ENCODE measurements around the gene SLC12A1. TPM values are rescaled to one million over a fixed set of nuclear protein-coding genes. Genes with fewer than 3 reads are reported as not detected.

The SLC12A1 gene
- total RNA-seq, 4 donors from 2014 or later: not detected

GRCh38 chr15:48265135-48265534 lies 59.0 kb downstream of the SLC12A1 start:
- no peak for TF ChIP-seq CTCF (IDR thresholded peaks at IDR 0.05; ENCODE audit: low read depth)

DNA sequence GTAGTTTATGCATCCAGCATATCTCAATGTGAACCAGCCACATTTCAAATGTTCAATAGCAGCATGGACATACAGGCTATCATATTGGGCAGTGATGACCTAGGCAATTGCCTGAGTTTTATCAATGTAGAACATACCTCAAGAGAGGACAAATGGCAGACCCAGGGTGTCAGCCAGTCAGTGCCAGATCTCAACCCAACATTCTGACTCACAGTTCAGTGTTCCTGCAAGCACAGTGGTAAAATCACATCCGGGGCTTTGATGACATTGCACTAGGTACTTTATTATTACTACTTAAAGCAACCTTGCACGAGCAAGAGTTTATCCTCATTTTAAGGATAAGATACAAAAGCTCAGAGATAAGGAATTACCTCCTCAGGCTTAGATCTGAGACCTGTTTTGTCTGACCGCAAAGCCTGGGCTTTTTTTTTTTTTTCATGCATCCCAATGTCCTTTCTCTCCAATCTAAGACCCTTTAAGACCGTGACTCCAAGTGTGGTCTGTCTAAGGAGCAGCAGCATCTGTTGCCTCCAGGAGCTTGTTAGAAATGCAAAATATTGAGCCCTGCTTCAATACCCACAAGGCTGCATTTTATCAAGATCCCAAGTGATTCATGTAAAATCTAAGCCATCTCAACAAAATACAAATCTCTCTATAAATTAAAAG lies 60.1 kb downstream of the SLC12A1 start:
- no peak for TF ChIP-seq CTCF (IDR thresholded peaks at IDR 0.05; ENCODE audit: low read depth)

GRCh38 chr15:48267766-48268165 lies 61.7 kb downstream of the SLC12A1 start:
- TF ChIP-seq CTCF (IDR thresholded peaks at IDR 0.05; ENCODE audit: low read depth): no peak

DNA sequence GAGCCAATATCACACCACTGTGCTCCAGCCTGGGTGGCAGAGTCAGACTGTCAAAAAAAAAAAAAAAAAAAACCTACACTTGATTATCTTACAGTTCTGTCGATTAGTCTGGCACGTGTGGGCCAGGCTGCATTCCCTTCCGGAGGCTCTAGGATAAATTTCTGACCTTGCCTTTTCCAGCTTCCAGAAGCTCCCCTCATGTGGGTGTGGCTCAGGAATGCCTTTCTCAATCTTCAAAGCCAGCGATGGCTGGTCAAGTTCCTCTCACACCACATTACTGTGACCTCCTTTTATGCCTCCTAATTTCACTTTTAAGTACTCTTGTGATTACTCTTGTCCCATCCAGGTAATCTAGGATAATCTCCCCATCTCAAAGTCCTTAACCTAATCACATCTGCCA lies 66.9 kb downstream of the SLC12A1 start:
- no peak for TF ChIP-seq CTCF (IDR thresholded peaks at IDR 0.05; ENCODE audit: low read depth)

GRCh38 chr15:48278666-48279065 lies 72.6 kb downstream of the SLC12A1 start:
- TF ChIP-seq CTCF (IDR thresholded peaks at IDR 0.05; ENCODE audit: low read depth): no peak

GRCh38 chr15:48279608-48280007 lies 73.5 kb downstream of the SLC12A1 start:
- TF ChIP-seq CTCF (IDR thresholded peaks at IDR 0.05; ENCODE audit: low read depth): no peak

DNA sequence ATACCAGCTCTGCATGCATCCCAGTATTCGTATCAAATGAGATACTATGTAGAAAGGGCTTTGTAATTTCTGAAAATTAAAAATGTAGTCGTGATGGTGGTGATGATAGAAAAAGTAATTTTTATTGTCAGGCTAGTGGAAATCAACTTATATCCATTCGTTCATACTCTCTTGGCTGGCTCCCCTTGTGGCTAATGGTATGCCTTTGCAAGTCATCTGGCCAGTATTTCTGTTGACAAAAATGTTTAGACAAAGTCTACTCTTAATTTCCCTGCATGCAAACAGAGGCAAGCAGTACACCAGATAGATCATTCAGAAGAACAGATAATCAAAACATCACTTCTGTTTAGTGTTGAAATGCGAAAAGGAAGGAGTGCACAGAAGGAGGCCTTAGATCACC lies 75.6 kb downstream of the SLC12A1 start:
- TF ChIP-seq CTCF (IDR thresholded peaks at IDR 0.05; ENCODE audit: low read depth): no peak
